CD4-positive, alpha-beta T cell (primary cell): Measurements from ENCODE around the gene ITGAL. TPM values are rescaled to one million over a fixed set of nuclear protein-coding genes. Genes with fewer than 3 reads are reported as not detected.

ENCODE experiments used
- ATAC-seq: fragments of 200-7000 bp; cut with Tn5 transposase; one replicate; pipeline ENCODE4 v1.10.0; 2022; ENCODE audit warnings: mild to moderate bottlenecking; ENCODE audit not compliant: poor library complexity
- CTCF ChIA-PET: fragments of 350-600 bp; sonication (Branson Sonifier 250); formaldehyde crosslinking; loops from one replicate; lab custom pipeline; 2021; ENCODE audit warnings: antibody characterized with exemption, inconsistent platforms; lab: Charles Lee
- POLR2A ChIA-PET: fragments of 350-600 bp; sonication (Branson Sonifier 250); formaldehyde crosslinking; loops from one replicate; lab custom pipeline; 2021; ENCODE audit warnings: antibody characterized with exemption, inconsistent platforms; lab: Charles Lee
- DNase-seq, 14 experiments: peaks; one replicate each; pipeline ENCODE4 v3.0.0-alpha.2; 2013 to 2020; ENCODE audit warnings: mixed read lengths in 2 of 14
- H3K27ac ChIP-seq, 2 donors: one replicate each; pipeline versions ENCODE4 v1.5.1 to v1.7.0; 2013; ENCODE audit warnings: low read length in 2 of 2, low read depth in 1 of 2, mild to moderate bottlenecking in 1 of 2
- H3K27me3 ChIP-seq, 2 experiments: 1 replicate in 1 of 2; 2 replicates in 1 of 2; pipeline versions ENCODE4 v1.6.1 to v1.7.0; 2013; ENCODE audit warnings: low read length in 2 of 2, control low read depth in 1 of 2, mild to moderate bottlenecking in 1 of 2, moderate library complexity in 1 of 2; ENCODE audit not compliant: insufficient read depth in 2 of 2, control insufficient read depth in 1 of 2
- H3K36me3 ChIP-seq: one replicate; pipeline ENCODE4 v1.6.1; 2013; ENCODE audit warnings: low read length, control low read depth; ENCODE audit not compliant: insufficient read depth
- H3K4me1 ChIP-seq: one replicate; pipeline ENCODE4 v1.6.1; 2013; ENCODE audit warnings: low read length, control low read depth; ENCODE audit not compliant: insufficient read depth
- H3K4me3 ChIP-seq: one replicate; pipeline ENCODE4 v1.5.1; 2013; ENCODE audit warnings: mild to moderate bottlenecking, low read length, moderate library complexity
- H3K9me3 ChIP-seq, 2 experiments: 1 replicate in 1 of 2; 2 replicates in 1 of 2; pipeline versions ENCODE4 v1.6.1 to v1.7.0; 2013; ENCODE audit warnings: low read length in 2 of 2, mild to moderate bottlenecking in 2 of 2, control low read depth in 1 of 2, moderate library complexity in 1 of 2; ENCODE audit not compliant: control insufficient read depth in 1 of 2, insufficient read depth in 1 of 2
- H3K27ac Mint-ChIP-seq: one replicate; pipeline ENCODE4 v1.8.0; 2020; ENCODE audit warnings: mixed read lengths
- H3K27me3 Mint-ChIP-seq: one replicate; pipeline ENCODE4 v1.8.0; 2021; ENCODE audit warnings: mixed read lengths
- H3K36me3 Mint-ChIP-seq: one replicate; pipeline ENCODE4 v1.8.0; 2021; ENCODE audit warnings: low read depth, mixed read lengths
- H3K4me1 Mint-ChIP-seq: one replicate; pipeline ENCODE4 v1.8.0; 2021; ENCODE audit warnings: low read depth, mixed read lengths
- H3K4me3 Mint-ChIP-seq: one replicate; pipeline ENCODE4 v1.8.0; 2020; ENCODE audit warnings: mild to moderate bottlenecking, mixed read lengths
- H3K9me3 Mint-ChIP-seq: one replicate; pipeline ENCODE4 v1.8.0; 2020; ENCODE audit warnings: mixed read lengths
- CTCF ChIP-seq: fragments of 200-600 bp; IDR thresholded peaks from one replicate; pipeline ENCODE4 v1.8.0; 2022; ENCODE audit warnings: antibody characterized with exemption, mild to moderate bottlenecking
- intact Hi-C, 2 experiments: fragments of 100-400 bp; cut with DNase I in 1 of 2; cut with micrococcal nuclease in 1 of 2; formaldehyde crosslinking; loops; one replicate each; pipeline versions ENCODE4 v1.15.1 to v1.9.0; 2023 to 2025; cut with DNase I, micrococcal nuclease
- total RNA-seq, 174 experiments: library from RNA in 2 of 174; stranded (reverse) in 2 of 174; gene quantifications; one replicate each; pipeline ENCODE4 v1.2.3 and lab custom pipeline; 2021 to 2026

Gene ITGAL
- total RNA-seq, 2 experiments from 2014 or later, result 186 to 187 TPM

- H3K4me1 ChIP-seq, result peaks cover 87% of the 10 kb centered on the region
- CTCF ChIA-PET, result interaction anchor here (0.6 kb wide), 1 partner anchor 419 kb away, joined by 4 read pairs; no protein-coding TSS in a partner anchor
These were observed 6.4 kb downstream of the ITGAL start for GRCh38 chr16:30478766-30479478.

GRCh38 chr16:30481381-30481780, 8.8 kb downstream of the ITGAL start:
- peaks cover 86% of the 10 kb centered on the region for H3K36me3 Mint-ChIP-seq
- H3K4me3 Mint-ChIP-seq, result no peak overlapping the region

More at GRCh38 chr16:30478766-30479478, 6.4 kb downstream of the ITGAL start:
- Mint-ChIP-seq H3K27me3 (no peaks in the 10 kb centered on the region), H3K9me3 (no peaks in the 10 kb centered on the region), H3K4me1 (peaks cover 44% of the 10 kb centered on the region), H3K4me3 (peak overlapping the region; percentile 37), H3K27ac (no peak overlapping the region), H3K36me3 (peaks cover 84% of the 10 kb centered on the region)
- DNase-seq (no peak), ATAC-seq (no peak)
- no peaks in the 10 kb centered on the region for H3K9me3 ChIP-seq
- intact Hi-C loops, result no loop called here
- H3K27me3 ChIP-seq, result no peaks in the 10 kb centered on the region
- H3K36me3 ChIP-seq, result peaks cover 84% of the 10 kb centered on the region
- H3K27ac ChIP-seq, result no peak overlapping the region
- TF ChIP-seq CTCF, result no peak
- no peak overlapping the region for H3K4me3 ChIP-seq
- POLR2A ChIA-PET, result interaction anchor here (1.1 to 2.7 kb wide), 3 partner anchors 21 to 57 kb away, joined by 5 to 15 read pairs (median 5); partner anchors contain the start of gene SEPHS2

GRCh38 chr16:30482366-30482765, 9.8 kb downstream of the ITGAL start:
- ChIA-PET POLR2A (interaction anchor here (1.0 to 4.9 kb wide), 3 partner anchors 9 to 37 kb away, joined by 3 to 21 read pairs (median 4); partner anchors contain the start of gene ITGAL), CTCF (interaction anchor here (3.7 kb wide), 1 partner anchor 33 kb away, joined by 12 read pairs; no protein-coding TSS in a partner anchor)
- Mint-ChIP-seq H3K36me3 (peaks cover 84% of the 10 kb centered on the region), H3K9me3 (no peaks in the 10 kb centered on the region), H3K4me1 (peaks cover 24% of the 10 kb centered on the region), H3K27ac (peak overlapping the region; percentile 76), H3K27me3 (no peaks in the 10 kb centered on the region), H3K4me3 (no peak overlapping the region)
- no peaks in the 10 kb centered on the region for H3K9me3 ChIP-seq
- DNase-seq, result peak in 3 of 14 experiments; percentile 21 to 38 (median 23)
- ATAC-seq, result peak; percentile 80
- H3K4me3 ChIP-seq, result no peak overlapping the region
- intact Hi-C loops, result loop anchor here (2.0 to 5.0 kb wide), 2 partner anchors 35 to 116 kb away; no protein-coding TSS in a partner anchor
- no peak overlapping the region for H3K27ac ChIP-seq
- H3K36me3 ChIP-seq, result peaks cover 86% of the 10 kb centered on the region
- no peaks in the 10 kb centered on the region for H3K27me3 ChIP-seq
- H3K4me1 ChIP-seq, result peaks cover 62% of the 10 kb centered on the region
- TF ChIP-seq CTCF, result no peak

More at GRCh38 chr16:30481381-30481780, 8.8 kb downstream of the ITGAL start:
- Histone ChIP-seq H3K27ac (no peak overlapping the region), H3K9me3 (no peaks in the 10 kb centered on the region), H3K27me3 (no peaks in the 10 kb centered on the region), H3K36me3 (peaks cover 85% of the 10 kb centered on the region), H3K4me3 (no peak overlapping the region), H3K4me1 (peaks cover 68% of the 10 kb centered on the region)
- CTCF ChIA-PET, result interaction anchor here (1.1 to 3.7 kb wide), 3 partner anchors 32 to 51 kb away, joined by 3 to 12 read pairs (median 5); partner anchors contain the start of gene DCTPP1
- Mint-ChIP-seq H3K9me3 (no peaks in the 10 kb centered on the region), H3K27ac (peak overlapping the region; percentile 76), H3K27me3 (no peaks in the 10 kb centered on the region), H3K4me1 (peaks cover 27% of the 10 kb centered on the region)
- ATAC-seq (no peak), DNase-seq (no peak)
- no peak for TF ChIP-seq CTCF
- intact Hi-C loops, result loop anchor here in 1 of 2 experiments (5.0 kb wide), 1 partner anchor 36 kb away; no protein-coding TSS in a partner anchor
- POLR2A ChIA-PET, result interaction anchor here (1.0 to 2.7 kb wide), 6 partner anchors 9 to 111 kb away, joined by 3 to 15 read pairs (median 4); partner anchors contain the start of genes DCTPP1, ITGAL, TBC1D10B and ZNF747
